Kasumi-1 (cell line): Measurements from ENCODE around the gene SH3BP5.

Source experiments
- DNase-seq, 2 experiments: peaks; one replicate each; lab custom pipeline; 2025; lab: John Stamatoyannopoulos, UW

SH3BP5 gene

GRCh38 chr3:15325228-15325627 is 7.2 kb downstream of the SH3BP5 start:
- no peak for DNase-seq

- DNase-seq = no peak
Observed at GRCh38 chr3:15324379-15324808, 8.0 kb downstream of the SH3BP5 start.

GRCh38 chr3:15323063-15323462 is 9.3 kb downstream of the SH3BP5 start:
- no peak for DNase-seq

- no peak for DNase-seq
Observed at GRCh38 chr3:15321349-15321748, 11.0 kb downstream of the SH3BP5 start.

- DNase-seq = no peak
Observed at GRCh38 chr3:15319575-15319974, 12.8 kb downstream of the SH3BP5 start.

- DNase-seq = no peak
Observed at GRCh38 chr3:15319136-15319535, 13.2 kb downstream of the SH3BP5 start.

GRCh38 chr3:15318661-15319060 is 13.7 kb downstream of the SH3BP5 start:
- DNase-seq = no peak

- no peak for DNase-seq
Observed at GRCh38 chr3:15316998-15317435, 15.4 kb downstream of the SH3BP5 start.

- peak; percentile 57 to 60 for DNase-seq
Observed at GRCh38 chr3:15315003-15315402, 17.4 kb downstream of the SH3BP5 start.

- DNase-seq = no peak
Observed at GRCh38 chr3:15314276-15314675, 18.1 kb downstream of the SH3BP5 start.

GRCh38 chr3:15313461-15313860 is 18.9 kb downstream of the SH3BP5 start:
- DNase-seq = no peak

- DNase-seq = no peak
Observed at GRCh38 chr3:15312550-15312949, 19.8 kb downstream of the SH3BP5 start.

- no peak for DNase-seq
Observed at GRCh38 chr3:15310491-15311370, 21.7 kb downstream of the SH3BP5 start.

GRCh38 chr3:15309662-15310335 is 22.6 kb downstream of the SH3BP5 start:
- DNase-seq = no peak

- DNase-seq = no peak
Observed at GRCh38 chr3:15307580-15307979, 24.8 kb downstream of the SH3BP5 start.

GRCh38 chr3:15306979-15307359 is 25.4 kb downstream of the SH3BP5 start:
- no peak for DNase-seq

GRCh38 chr3:15305359-15305844 is 27.0 kb downstream of the SH3BP5 start:
- no peak for DNase-seq

- DNase-seq = no peak
Observed at GRCh38 chr3:15303728-15304127, 28.7 kb downstream of the SH3BP5 start.

GRCh38 chr3:15303216-15303615 is 29.2 kb downstream of the SH3BP5 start:
- no peak for DNase-seq

- DNase-seq = no peak
Observed at GRCh38 chr3:15301761-15302160, 30.6 kb downstream of the SH3BP5 start.

GRCh38 chr3:15300323-15301078 is 31.9 kb downstream of the SH3BP5 start:
- DNase-seq = no peak

- DNase-seq = no peak
Observed at GRCh38 chr3:15299036-15299435, 33.4 kb downstream of the SH3BP5 start.
